HG03575 (cell line): ENCODE data around the gene PCDHGA7.
A peak's percentile ranks its signal among the peaks of the same experiment; 100 is the strongest.
"Not testable (repeated sequence)": the region's sequence is repeated elsewhere in the genome, so short reads cannot be mapped to it uniquely, and the experiment has no call there.

Experiments
- ATAC-seq: cut with Tn5 transposase; IDR thresholded peaks from one replicate; pipeline ENCODE4 v1.9.1; 2021; ENCODE audit not compliant: unreplicated experiment, insufficient number of reproducible peaks, low FRiP score; ENCODE audit errors: extremely low read depth

Gene PCDHGA7

GRCh38 chr5:141363952-141364660, 18.4 kb upstream of the PCDHGA7 start, which contains the start of gene PCDHGA5:
Gene PCDHGA5 (plus strand): TSS chr5:141364162. CDS start chr5:141364331, 169 bp downstream.
- no peak for ATAC-seq

GRCh38 chr5:141366016-141366896, 16.3 kb upstream of the PCDHGA7 start:
- no peak for ATAC-seq

GRCh38 chr5:141369994-141370848, 12.3 kb upstream of the PCDHGA7 start, which contains the start of gene PCDHGB3:
Gene PCDHGB3 (plus strand): TSS chr5:141370242. CDS start chr5:141370395, 153 bp downstream.
- peak; percentile 63 for ATAC-seq

GRCh38 chr5:141371572-141372475, 10.7 kb upstream of the PCDHGA7 start:
- no peak for ATAC-seq

- ATAC-seq, result no peak
Measured at GRCh38 chr5:141373673-141374317, 8.7 kb upstream of the PCDHGA7 start, which contains the start of gene PCDHGA6. Gene PCDHGA6 (plus strand): TSS chr5:141373891. CDS start chr5:141374084, 193 bp downstream.

- no peak for ATAC-seq
Measured at GRCh38 chr5:141374627-141375026, 7.9 kb upstream of the PCDHGA7 start.

GRCh38 chr5:141375444-141376155, 6.9 kb upstream of the PCDHGA7 start:
- not testable (repeated sequence) for ATAC-seq

GRCh38 chr5:141383345-141383744, 803 bp downstream of the PCDHGA7 start:
- ATAC-seq, result no peak

GRCh38 chr5:141384471-141385267, 2.1 kb downstream of the PCDHGA7 start:
- ATAC-seq, result no peak

- not testable (repeated sequence) for ATAC-seq
Measured at GRCh38 chr5:141387557-141388311, 5.2 kb downstream of the PCDHGA7 start, which contains the start of gene PCDHGB4. Gene PCDHGB4 (plus strand): TSS chr5:141387698. CDS start chr5:141387885, 187 bp downstream.

- no peak for ATAC-seq
Measured at GRCh38 chr5:141388661-141389060, 6.1 kb downstream of the PCDHGA7 start.

GRCh38 chr5:141389153-141390042, 6.9 kb downstream of the PCDHGA7 start:
- ATAC-seq, result no peak

- no peak for ATAC-seq
Measured at GRCh38 chr5:141392429-141393198, 10.1 kb downstream of the PCDHGA7 start, which contains the start of gene PCDHGA8. Gene PCDHGA8 (plus strand): TSS chr5:141392633. CDS start chr5:141392814, 181 bp downstream.

- ATAC-seq, result no peak
Measured at GRCh38 chr5:141393267-141393666, 10.7 kb downstream of the PCDHGA7 start.
